Adrenal gland (tissue), 12 donors: ENCODE data around the gene CCNE1. TPM values are rescaled to one million over a fixed set of nuclear protein-coding genes. Genes with fewer than 3 reads are reported as not detected.
"Not testable (repeated sequence)": the region's sequence is repeated elsewhere in the genome, so short reads cannot be mapped to it uniquely, and the experiment has no call there.

ENCODE experiments used
- DNase-seq, 7 donors: peaks; one replicate each; pipeline ENCODE4 v3.0.0-alpha.2; 2019 to 2020
- H3K27ac ChIP-seq, 5 donors: fragments of 200-600 bp; sonication (generic) in 4 of 5; 1 replicate in 3 of 5; 2 replicates in 2 of 5; pipeline versions ENCODE4 v1.5.1 to v1.8.0; 2016 to 2020; ENCODE audit warnings: mild to moderate bottlenecking in 1 of 5
- H3K27me3 ChIP-seq: fragments of 200-600 bp; 2 replicates; pipeline ENCODE4 v1.8.0; 2021
- H3K36me3 ChIP-seq, 2 donors: fragments of 200-600 bp; replicated peaks in 1 of 2; 1 replicate in 1 of 2; 2 replicates in 1 of 2; pipeline versions ENCODE4 v1.5.1 to v1.8.0; 2018 to 2022
- H3K4me1 ChIP-seq, 2 donors: fragments of 200-600 bp; replicated peaks in 1 of 2; 1 replicate in 1 of 2; 2 replicates in 1 of 2; pipeline versions ENCODE4 v1.5.1 to v1.8.0; 2018 to 2021
- H3K4me3 ChIP-seq, 4 donors: fragments of 200-600 bp; sonication (generic) in 3 of 4; one replicate each; pipeline ENCODE4 v1.5.1; 2016 to 2018
- H3K9me3 ChIP-seq, 3 donors: fragments of 200-600 bp; sonication (generic) in 1 of 3; replicated peaks in 1 of 3; 1 replicate in 2 of 3; 2 replicates in 1 of 3; pipeline versions ENCODE4 v1.5.1 to v1.8.0; 2016 to 2021
- POLR2A ChIP-seq, 2 donors: fragments of 450-650 bp; IDR thresholded peaks; one replicate each; pipeline ENCODE4 v1.6.1; 2017; ENCODE audit warnings: antibody characterized with exemption in 2 of 2, mild to moderate bottlenecking in 2 of 2, moderate library complexity in 1 of 2
- WGBS, 4 donors: extraction: QIAGEN DNeasy Blood & Tissue Kit in 2 of 4; methylation state at CpG; one replicate each; pipeline versions ENCODE4 v1.1.5 to v1.1.7; 2013 to 2017; 5-methylcytosine and 5-hydroxymethylcytosine counted together
- intact Hi-C, 2 donors: fragments of 100-400 bp; cut with DNase I; formaldehyde crosslinking; loops; one replicate each; pipeline versions ENCODE4 v1.14.1 to v1.15.0; 2022 to 2023
- polyA plus RNA-seq, 3 donors: library from polyadenylated mRNA; stranded (reverse); fragments of 200-250 nt in 2 of 3; fragments of 350-450 nt in 1 of 3; fragmentation: Illumina TruSeq in 1 of 3; extraction: RNeasy Lipid Tissue Mini Kit (QIAGEN cat#74804) in 1 of 3; gene quantifications; one replicate each; pipeline ENCODE4 v1.2.3, GENCODE V29; 2013 to 2014
- total RNA-seq, 9 donors: library from RNA; depleted of rRNA in 4 of 9; stranded (reverse); fragments of >200 nt in 4 of 9; fragments of 120-200 nt in 1 of 9; fragmentation: NEBNext Ultra II Directional in 1 of 9; extraction: Animal tissue kit (Norgen Biotek cat#: 25700) in 1 of 9; gene quantifications; one replicate each; pipeline versions ENCODE4 v1.1.0 to v1.2.4, GENCODE V29; 2013 to 2023
- TF ChIP-seq, protein P1 (sequence below), 6 experiments: fragments of 450-650 bp in 4 of 6; fragments of 200-600 bp in 2 of 6; sonication (generic) in 1 of 6; IDR thresholded peaks; 1 replicate in 5 of 6; 2 replicates in 1 of 6; pipeline versions ENCODE4 v1.5.1 to v1.8.0; 2016 to 2021; ENCODE audit warnings: antibody characterized with exemption in 6 of 6, mild to moderate bottlenecking in 2 of 6, moderate library complexity in 1 of 6
- donor health status: healthy with polysubstance abuse.
- donor health status: Bipolar disorder and iron deficiency.
- donor health status: DM: yes; HTN: yes; CAD: no.
- donor health status: DM: no; HTN: no; CAD: no.
- donor health status: DM: no; HTN: no; CAD: no.
- donor health status: DM: yes; HTN: yes; CAD: no.

The CCNE1 gene
- total and polyA plus RNA-seq, 12 donors = 3.0 to 67.7 (median 7.9) TPM

DNA sequence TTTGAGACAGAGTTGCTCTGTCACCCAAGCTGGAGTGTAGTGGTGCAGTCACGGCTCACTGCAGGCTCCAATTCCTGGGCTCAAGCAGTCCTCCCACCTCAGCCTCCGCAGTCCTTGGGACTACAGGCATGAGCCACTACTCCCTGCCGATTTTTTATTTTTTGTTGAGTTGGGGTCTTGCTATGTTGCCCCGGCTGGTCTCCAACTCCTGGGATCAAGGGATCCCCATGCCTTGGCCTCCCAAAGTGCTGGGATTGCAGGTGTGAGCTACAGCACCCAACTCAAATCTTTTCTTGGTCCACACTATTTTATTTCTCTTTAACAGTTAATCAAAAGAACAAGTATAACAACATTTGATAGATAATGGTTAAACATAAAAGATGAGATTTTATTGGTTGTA lies 7.5 kb downstream of the CCNE1 start:
- H3K4me1 ChIP-seq = no peaks in the 10 kb centered on the region
- whole genome bisulfite sequencing, 4 donors = 88 to 97% (median 95%) methylated on average over 4 of the region's 4 CpGs
- H3K36me3 ChIP-seq = peaks cover 0 to 27% of the 10 kb centered on the region in 2 donors
- H3K4me3 ChIP-seq = no peak overlapping the region
- intact Hi-C loops = no loop called here
- DNase-seq = no peak
- no peaks in the 10 kb centered on the region for H3K27me3 ChIP-seq
- no peaks in the 10 kb centered on the region for H3K9me3 ChIP-seq
- H3K27ac ChIP-seq = no peak overlapping the region
- TF ChIP-seq, protein P1, sequence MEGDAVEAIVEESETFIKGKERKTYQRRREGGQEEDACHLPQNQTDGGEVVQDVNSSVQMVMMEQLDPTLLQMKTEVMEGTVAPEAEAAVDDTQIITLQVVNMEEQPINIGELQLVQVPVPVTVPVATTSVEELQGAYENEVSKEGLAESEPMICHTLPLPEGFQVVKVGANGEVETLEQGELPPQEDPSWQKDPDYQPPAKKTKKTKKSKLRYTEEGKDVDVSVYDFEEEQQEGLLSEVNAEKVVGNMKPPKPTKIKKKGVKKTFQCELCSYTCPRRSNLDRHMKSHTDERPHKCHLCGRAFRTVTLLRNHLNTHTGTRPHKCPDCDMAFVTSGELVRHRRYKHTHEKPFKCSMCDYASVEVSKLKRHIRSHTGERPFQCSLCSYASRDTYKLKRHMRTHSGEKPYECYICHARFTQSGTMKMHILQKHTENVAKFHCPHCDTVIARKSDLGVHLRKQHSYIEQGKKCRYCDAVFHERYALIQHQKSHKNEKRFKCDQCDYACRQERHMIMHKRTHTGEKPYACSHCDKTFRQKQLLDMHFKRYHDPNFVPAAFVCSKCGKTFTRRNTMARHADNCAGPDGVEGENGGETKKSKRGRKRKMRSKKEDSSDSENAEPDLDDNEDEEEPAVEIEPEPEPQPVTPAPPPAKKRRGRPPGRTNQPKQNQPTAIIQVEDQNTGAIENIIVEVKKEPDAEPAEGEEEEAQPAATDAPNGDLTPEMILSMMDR (IDR thresholded peaks at IDR 0.05) = no peak
- TF ChIP-seq POLR2A (IDR thresholded peaks at IDR 0.05) = no peak

DNA sequence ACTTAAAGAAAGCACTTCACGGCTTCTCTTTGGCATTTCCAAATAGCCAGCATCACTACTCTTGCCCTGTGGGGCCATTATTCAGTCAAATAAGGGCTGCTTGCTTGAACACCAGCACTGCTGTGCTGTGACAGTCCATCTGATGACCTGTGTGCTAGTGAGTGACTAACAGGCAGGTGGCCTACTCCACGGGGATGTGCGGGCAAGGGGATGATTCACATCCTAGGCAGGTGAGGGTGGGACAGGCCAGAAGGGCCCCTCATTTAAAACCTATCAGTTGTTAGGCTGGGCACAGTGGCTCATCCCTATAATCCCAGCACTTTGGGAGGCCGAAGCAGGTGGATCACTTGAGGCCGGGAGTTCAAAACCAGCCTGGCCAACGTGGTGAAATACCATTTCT lies 8.2 kb downstream of the CCNE1 start:
- no peaks in the 10 kb centered on the region for H3K27me3 ChIP-seq
- no peak for TF ChIP-seq POLR2A (IDR thresholded peaks at IDR 0.05)
- TF ChIP-seq, protein P1 (IDR thresholded peaks at IDR 0.05) = no peak
- intact Hi-C loops = no loop called here
- H3K4me1 ChIP-seq = no peaks in the 10 kb centered on the region
- 83 to 96% (median 92%) methylated on average over 6 of the region's 6 CpGs for WGBS, 4 donors
- no peak for DNase-seq
- peaks cover 0 to 27% of the 10 kb centered on the region in 2 donors for H3K36me3 ChIP-seq
- no peaks in the 10 kb centered on the region for H3K9me3 ChIP-seq
- no peak overlapping the region for H3K4me3 ChIP-seq
- no peak overlapping the region for H3K27ac ChIP-seq

DNA sequence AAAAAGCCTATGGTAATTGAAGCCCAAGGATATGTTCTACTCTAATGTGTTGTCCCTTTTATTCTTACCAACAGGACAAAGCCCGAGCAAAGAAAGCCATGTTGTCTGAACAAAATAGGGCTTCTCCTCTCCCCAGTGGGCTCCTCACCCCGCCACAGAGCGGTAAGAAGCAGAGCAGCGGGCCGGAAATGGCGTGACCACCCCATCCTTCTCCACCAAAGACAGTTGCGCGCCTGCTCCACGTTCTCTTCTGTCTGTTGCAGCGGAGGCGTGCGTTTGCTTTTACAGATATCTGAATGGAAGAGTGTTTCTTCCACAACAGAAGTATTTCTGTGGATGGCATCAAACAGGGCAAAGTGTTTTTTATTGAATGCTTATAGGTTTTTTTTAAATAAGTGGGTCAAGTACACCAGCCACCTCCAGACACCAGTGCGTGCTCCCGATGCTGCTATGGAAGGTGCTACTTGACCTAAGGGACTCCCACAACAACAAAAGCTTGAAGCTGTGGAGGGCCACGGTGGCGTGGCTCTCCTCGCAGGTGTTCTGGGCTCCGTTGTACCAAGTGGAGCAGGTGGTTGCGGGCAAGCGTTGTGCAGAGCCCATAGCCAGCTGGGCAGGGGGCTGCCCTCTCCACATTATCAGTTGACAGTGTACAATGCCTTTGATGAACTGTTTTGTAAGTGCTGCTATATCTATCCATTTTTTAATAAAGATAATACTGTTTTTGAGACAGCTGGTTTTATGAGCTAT lies 12.0 kb downstream of the CCNE1 start:
- no peaks in the 10 kb centered on the region for H3K4me1 ChIP-seq
- no peaks in the 10 kb centered on the region for H3K9me3 ChIP-seq
- WGBS, 4 donors = 94 to 96% (median 94%) methylated on average over 20 of the region's 20 CpGs

DNA sequence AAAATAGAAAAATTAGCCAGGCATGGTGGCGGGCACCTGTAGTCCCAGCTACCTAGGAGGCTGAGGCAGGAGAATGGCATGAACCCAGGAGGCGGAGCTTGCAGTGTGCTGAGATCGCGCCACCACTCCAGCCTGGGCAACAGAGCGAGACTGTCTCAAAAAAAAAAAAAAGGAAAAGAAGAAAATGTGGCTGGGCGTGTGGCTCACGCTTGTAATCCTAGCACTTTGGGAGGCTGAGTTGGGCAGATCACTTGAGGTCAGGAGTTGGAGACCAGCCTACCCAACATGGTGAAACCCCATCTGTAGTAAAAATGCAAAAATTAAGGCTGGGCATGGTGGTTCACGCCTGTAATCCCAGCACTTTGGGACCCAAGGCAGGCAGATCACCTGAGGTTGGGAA lies 13.5 kb downstream of the CCNE1 start:
- H3K9me3 ChIP-seq, H3K27ac ChIP-seq, H3K4me1 ChIP-seq, H3K4me3 ChIP-seq, intact Hi-C loops, DNase-seq, H3K27me3 ChIP-seq: not testable (repeated sequence)
- 95 to 98% (median 97%) methylated on average over 8 of the region's 8 CpGs for WGBS, 4 donors
- peaks cover 0 to 22% of the 10 kb centered on the region in 2 donors for H3K36me3 ChIP-seq

More for the DNA sequence above, 12.0 kb downstream of the CCNE1 start:
- Histone ChIP-seq H3K27me3 (no peaks in the 10 kb centered on the region), H3K36me3 (peaks cover 0 to 27% of the 10 kb centered on the region in 2 donors), H3K4me3 (no peak overlapping the region), H3K27ac (no peak overlapping the region)
- DNase-seq = no peak
- intact Hi-C loops = no loop called here
- TF ChIP-seq, protein P1 (IDR thresholded peaks at IDR 0.05) = no peak
- no peak for TF ChIP-seq POLR2A (IDR thresholded peaks at IDR 0.05)

DNA sequence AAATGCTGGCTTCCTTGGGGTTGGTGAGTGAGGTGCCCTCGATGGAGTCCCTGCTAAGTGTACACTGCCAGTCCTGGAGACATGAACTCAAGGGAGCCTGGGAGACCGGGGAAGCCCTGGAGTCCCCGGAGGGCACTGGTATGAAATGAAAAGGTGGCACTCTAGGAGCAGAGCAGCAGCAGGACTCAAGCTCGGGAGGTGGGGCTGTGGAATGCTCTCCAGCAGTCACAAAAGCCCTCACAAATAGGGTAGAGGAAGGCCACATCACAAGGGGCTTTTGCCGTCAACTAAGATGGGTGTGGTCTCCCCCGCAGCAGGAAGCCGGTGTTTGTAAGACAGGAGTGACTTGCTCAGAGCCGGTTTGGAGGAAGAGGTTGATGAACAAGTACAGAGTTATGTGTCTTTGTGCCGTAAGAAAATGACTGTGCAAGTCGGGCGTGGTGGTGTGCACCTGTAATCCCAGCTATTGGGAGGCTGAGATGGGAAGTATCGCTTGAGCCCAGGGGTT lies 19.3 kb downstream of the CCNE1 start:
- Histone ChIP-seq H3K27ac (no peak overlapping the region), H3K9me3 (no peaks in the 10 kb centered on the region), H3K4me3 (no peak overlapping the region), H3K27me3 (no peaks in the 10 kb centered on the region), H3K36me3 (no peaks in the 10 kb centered on the region), H3K4me1 (no peaks in the 10 kb centered on the region)
- TF ChIP-seq POLR2A (IDR thresholded peaks at IDR 0.05) = no peak
- TF ChIP-seq, protein P1 (IDR thresholded peaks at IDR 0.05) = no peak
- intact Hi-C loops = no loop called here
- DNase-seq = no peak
- WGBS, 4 donors = 67 to 74% (median 70%) methylated on average over 12 of the region's 12 CpGs
